Myocyte (in vitro differentiated cells): ENCODE measurements around the gene HSPG2. TPM values are rescaled to one million over a fixed set of nuclear protein-coding genes. Genes with fewer than 3 reads are reported as not detected.

Experiments
- DNase-seq: peaks from one replicate; pipeline ENCODE4 v3.0.0-alpha.2; 2012; ENCODE audit warnings: low read depth
- total RNA-seq: library from RNA; depleted of rRNA; stranded (reverse); fragments of >200 nt; gene quantifications from 2 replicates; pipeline ENCODE4 v1.2.3, GENCODE V29; 2014

HSPG2 gene
- total RNA-seq, 1 donor from 2014 or later = 221 TPM

GRCh38 chr1:21901473-21901847, 35.6 kb downstream of the HSPG2 start:
- DNase-seq = peak; percentile 95

- DNase-seq = no peak
Observed at GRCh38 chr1:21900766-21901472, 36.2 kb downstream of the HSPG2 start.

- no peak for DNase-seq
Observed at GRCh38 chr1:21899987-21900386, 37.1 kb downstream of the HSPG2 start.

- DNase-seq = no peak
Observed at GRCh38 chr1:21899267-21899810, 37.8 kb downstream of the HSPG2 start.

- DNase-seq = no peak
Observed at GRCh38 chr1:21898326-21899200, 38.5 kb downstream of the HSPG2 start.

GRCh38 chr1:21897844-21898243, 39.3 kb downstream of the HSPG2 start:
- no peak for DNase-seq

GRCh38 chr1:21896652-21897532, 40.2 kb downstream of the HSPG2 start:
- DNase-seq = peak; percentile 65

- DNase-seq = no peak
Observed at GRCh38 chr1:21896026-21896425, 41.1 kb downstream of the HSPG2 start.

GRCh38 chr1:21894034-21894881, 42.9 kb downstream of the HSPG2 start:
- DNase-seq = peak; percentile 89

- no peak for DNase-seq
Observed at GRCh38 chr1:21893046-21893805, 43.9 kb downstream of the HSPG2 start.

GRCh38 chr1:21891621-21892479, 45.3 kb downstream of the HSPG2 start:
- DNase-seq = no peak

GRCh38 chr1:21891081-21891480, 46.0 kb downstream of the HSPG2 start:
- DNase-seq = no peak

- no peak for DNase-seq
Observed at GRCh38 chr1:21888500-21888899, 48.6 kb downstream of the HSPG2 start.

GRCh38 chr1:21887796-21888195, 49.3 kb downstream of the HSPG2 start:
- DNase-seq = no peak

GRCh38 chr1:21887216-21887736, 49.8 kb downstream of the HSPG2 start:
- no peak for DNase-seq

- no peak for DNase-seq
Observed at GRCh38 chr1:21886486-21887215, 50.5 kb downstream of the HSPG2 start.

GRCh38 chr1:21885236-21886037, 51.7 kb downstream of the HSPG2 start:
- peak; percentile 69 for DNase-seq
